Measurements from ENCODE around the gene RAP2A.

Gene RAP2A

DNA sequence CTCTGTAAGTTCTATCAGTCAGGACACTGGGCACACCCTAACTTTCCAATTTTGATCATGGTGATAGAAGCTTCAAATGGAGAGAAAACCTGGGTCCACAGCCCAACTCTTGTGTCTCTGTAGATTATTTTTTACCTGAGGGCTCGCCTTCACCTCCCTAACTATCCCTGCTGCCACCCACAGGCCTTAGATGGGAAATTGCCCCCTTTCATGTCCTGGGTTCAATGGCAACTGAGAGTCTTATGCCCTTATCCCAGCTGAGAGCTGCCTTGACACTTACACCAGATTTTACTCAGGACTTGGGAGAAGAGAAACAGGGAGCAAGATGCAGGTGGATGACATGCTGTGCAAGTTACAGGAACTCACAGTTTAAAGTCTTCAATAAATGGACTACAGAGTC lies 81.7 kb downstream of the RAP2A start:
- TF ChIP-seq FOXP2 (optimal IDR thresholded peaks at IDR 0.05; ENCODE audit: borderline replicate concordance, extremely low read depth, extremely low read length, insufficient read depth) (no peak), TAF1 (IDR thresholded peaks at IDR 0.05; ENCODE audit: borderline replicate concordance, insufficient read depth, low read length) (no peak), POLR2AphosphoS5 (IDR thresholded peaks at IDR 0.05; ENCODE audit: low read depth, low read length) (no peak), SIN3A (IDR thresholded peaks at IDR 0.05; ENCODE audit: borderline replicate concordance, insufficient read depth, low read length) (no peak)
- TF ChIP-seq, protein P1, sequence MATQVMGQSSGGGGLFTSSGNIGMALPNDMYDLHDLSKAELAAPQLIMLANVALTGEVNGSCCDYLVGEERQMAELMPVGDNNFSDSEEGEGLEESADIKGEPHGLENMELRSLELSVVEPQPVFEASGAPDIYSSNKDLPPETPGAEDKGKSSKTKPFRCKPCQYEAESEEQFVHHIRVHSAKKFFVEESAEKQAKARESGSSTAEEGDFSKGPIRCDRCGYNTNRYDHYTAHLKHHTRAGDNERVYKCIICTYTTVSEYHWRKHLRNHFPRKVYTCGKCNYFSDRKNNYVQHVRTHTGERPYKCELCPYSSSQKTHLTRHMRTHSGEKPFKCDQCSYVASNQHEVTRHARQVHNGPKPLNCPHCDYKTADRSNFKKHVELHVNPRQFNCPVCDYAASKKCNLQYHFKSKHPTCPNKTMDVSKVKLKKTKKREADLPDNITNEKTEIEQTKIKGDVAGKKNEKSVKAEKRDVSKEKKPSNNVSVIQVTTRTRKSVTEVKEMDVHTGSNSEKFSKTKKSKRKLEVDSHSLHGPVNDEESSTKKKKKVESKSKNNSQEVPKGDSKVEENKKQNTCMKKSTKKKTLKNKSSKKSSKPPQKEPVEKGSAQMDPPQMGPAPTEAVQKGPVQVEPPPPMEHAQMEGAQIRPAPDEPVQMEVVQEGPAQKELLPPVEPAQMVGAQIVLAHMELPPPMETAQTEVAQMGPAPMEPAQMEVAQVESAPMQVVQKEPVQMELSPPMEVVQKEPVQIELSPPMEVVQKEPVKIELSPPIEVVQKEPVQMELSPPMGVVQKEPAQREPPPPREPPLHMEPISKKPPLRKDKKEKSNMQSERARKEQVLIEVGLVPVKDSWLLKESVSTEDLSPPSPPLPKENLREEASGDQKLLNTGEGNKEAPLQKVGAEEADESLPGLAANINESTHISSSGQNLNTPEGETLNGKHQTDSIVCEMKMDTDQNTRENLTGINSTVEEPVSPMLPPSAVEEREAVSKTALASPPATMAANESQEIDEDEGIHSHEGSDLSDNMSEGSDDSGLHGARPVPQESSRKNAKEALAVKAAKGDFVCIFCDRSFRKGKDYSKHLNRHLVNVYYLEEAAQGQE (IDR thresholded peaks at IDR 0.05; ENCODE audit: insufficient read depth in 1 of 2, low read depth in 2 of 2, low read length in 2 of 2) = no peak

DNA sequence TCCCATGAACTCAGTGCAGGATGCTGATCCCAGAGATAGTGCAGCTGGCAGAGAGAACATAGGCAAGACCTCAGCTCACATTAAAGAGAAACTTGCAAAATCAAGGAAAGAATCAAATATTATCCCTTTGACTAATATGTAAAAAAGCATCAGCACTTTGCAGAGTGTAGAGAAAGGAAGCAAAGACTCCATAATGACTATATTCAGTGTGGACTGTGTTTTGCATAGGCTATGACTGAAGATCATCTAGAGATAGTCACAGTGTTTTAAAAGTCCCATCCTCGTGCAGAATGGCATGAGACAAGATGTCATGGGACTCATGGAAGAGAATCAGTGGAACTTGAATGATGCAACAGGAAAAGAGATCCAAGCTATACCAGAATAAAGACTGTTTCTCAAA lies 84.0 kb downstream of the RAP2A start:
- TF ChIP-seq POLR2AphosphoS5 (IDR thresholded peaks at IDR 0.05; ENCODE audit: low read depth, low read length) (no peak), SIN3A (IDR thresholded peaks at IDR 0.05; ENCODE audit: borderline replicate concordance, insufficient read depth, low read length) (no peak), FOXP2 (optimal IDR thresholded peaks at IDR 0.05; ENCODE audit: borderline replicate concordance, extremely low read depth, extremely low read length, insufficient read depth) (no peak), TAF1 (IDR thresholded peaks at IDR 0.05; ENCODE audit: borderline replicate concordance, insufficient read depth, low read length) (no peak)
- TF ChIP-seq, protein P1 (IDR thresholded peaks at IDR 0.05; ENCODE audit: insufficient read depth in 1 of 2, low read depth in 2 of 2, low read length in 2 of 2) = no peak

Measured in PFSK-1 (cell line).